Lung (tissue), 12 donors: ENCODE data around the gene ATAD3B. TPM values are rescaled to one million over a fixed set of nuclear protein-coding genes. Genes with fewer than 3 reads are reported as not detected.
A peak's percentile ranks its signal among the peaks of the same experiment; 100 is the strongest.

Source experiments
- ATAC-seq: fragments of 200-7000 bp; cut with Tn5 transposase; one replicate; pipeline ENCODE4 v1.9.1; 2020; ENCODE audit warnings: moderate number of reproducible peaks; ENCODE audit not compliant: insufficient read depth, low FRiP score
- DNase-seq, 3 donors: peaks; one replicate each; pipeline ENCODE4 v3.0.0-alpha.2; 2013 to 2017
- H3K27ac ChIP-seq, 2 donors: one replicate each; pipeline ENCODE4 v1.5.1; 2013; ENCODE audit warnings: mild to moderate bottlenecking in 2 of 2, moderate library complexity in 2 of 2, control low read depth in 1 of 2, inconsistent platforms in 1 of 2, low read depth in 1 of 2, low read length in 1 of 2
- H3K27me3 ChIP-seq, 3 donors: one replicate each; pipeline ENCODE4 v1.5.1; 2013; ENCODE audit warnings: low read length in 2 of 3; ENCODE audit not compliant: control insufficient read depth in 3 of 3, insufficient read depth in 3 of 3
- H3K36me3 ChIP-seq, 4 donors: one replicate each; pipeline ENCODE4 v1.5.1; 2013; ENCODE audit warnings: low read length in 4 of 4, mild to moderate bottlenecking in 1 of 4, moderate library complexity in 1 of 4; ENCODE audit not compliant: control insufficient read depth in 4 of 4, insufficient read depth in 4 of 4
- H3K4me1 ChIP-seq, 5 donors: one replicate each; pipeline ENCODE4 v1.5.1; 2013; ENCODE audit warnings: low read length in 5 of 5, mild to moderate bottlenecking in 2 of 5, moderate library complexity in 1 of 5; ENCODE audit not compliant: control insufficient read depth in 5 of 5, insufficient read depth in 5 of 5
- H3K4me3 ChIP-seq: one replicate; pipeline ENCODE4 v1.5.1; 2013; ENCODE audit warnings: mild to moderate bottlenecking, control low read depth, moderate library complexity
- H3K9ac ChIP-seq, 2 donors: one replicate each; pipeline ENCODE4 v1.5.1; 2013; ENCODE audit warnings: low read length in 2 of 2, control low read depth in 1 of 2; ENCODE audit not compliant: insufficient read depth in 1 of 2
- H3K9me3 ChIP-seq, 4 donors: one replicate each; pipeline ENCODE4 v1.5.1; 2013; ENCODE audit warnings: low read length in 3 of 4, mild to moderate bottlenecking in 1 of 4, moderate library complexity in 1 of 4; ENCODE audit not compliant: control insufficient read depth in 4 of 4, insufficient read depth in 3 of 4
- WGBS, 2 donors: extraction: QIAGEN DNeasy Blood & Tissue Kit; methylation state at CpG; one replicate each; pipeline ENCODE4 v1.1.7; 2013; 5-methylcytosine and 5-hydroxymethylcytosine counted together
- polyA plus RNA-seq, 2 donors: library from polyadenylated mRNA; stranded (reverse); fragments of 200-250 nt; gene quantifications; one replicate each; pipeline ENCODE4 v1.2.1, GENCODE V29; 2013
- total RNA-seq, 2 donors: library from RNA; depleted of rRNA in 1 of 2; stranded (reverse); fragments of >200 nt in 1 of 2; gene quantifications; one replicate each; pipeline ENCODE4 v1.2.1, GENCODE V29; 2014 to 2021
- TF ChIP-seq, protein P1 (sequence below): IDR thresholded peaks from 2 replicates; pipeline ENCODE4 v1.5.1; 2012; ENCODE audit warnings: mild to moderate bottlenecking; ENCODE audit errors: control extremely low read depth, extremely low read depth
- donor health status: control.
- donor health status: control.
- donor health status: Bipolar disorder and iron deficiency.
- donor health status: healthy.
- donor health status: DM: yes; HTN: yes; CAD: no.

The ATAD3B gene
- total and polyA plus RNA-seq, 4 donors = 21.6 to 39.0 (median 28.0) TPM

- TF ChIP-seq, protein P1, sequence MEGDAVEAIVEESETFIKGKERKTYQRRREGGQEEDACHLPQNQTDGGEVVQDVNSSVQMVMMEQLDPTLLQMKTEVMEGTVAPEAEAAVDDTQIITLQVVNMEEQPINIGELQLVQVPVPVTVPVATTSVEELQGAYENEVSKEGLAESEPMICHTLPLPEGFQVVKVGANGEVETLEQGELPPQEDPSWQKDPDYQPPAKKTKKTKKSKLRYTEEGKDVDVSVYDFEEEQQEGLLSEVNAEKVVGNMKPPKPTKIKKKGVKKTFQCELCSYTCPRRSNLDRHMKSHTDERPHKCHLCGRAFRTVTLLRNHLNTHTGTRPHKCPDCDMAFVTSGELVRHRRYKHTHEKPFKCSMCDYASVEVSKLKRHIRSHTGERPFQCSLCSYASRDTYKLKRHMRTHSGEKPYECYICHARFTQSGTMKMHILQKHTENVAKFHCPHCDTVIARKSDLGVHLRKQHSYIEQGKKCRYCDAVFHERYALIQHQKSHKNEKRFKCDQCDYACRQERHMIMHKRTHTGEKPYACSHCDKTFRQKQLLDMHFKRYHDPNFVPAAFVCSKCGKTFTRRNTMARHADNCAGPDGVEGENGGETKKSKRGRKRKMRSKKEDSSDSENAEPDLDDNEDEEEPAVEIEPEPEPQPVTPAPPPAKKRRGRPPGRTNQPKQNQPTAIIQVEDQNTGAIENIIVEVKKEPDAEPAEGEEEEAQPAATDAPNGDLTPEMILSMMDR = no peak
- no peak overlapping the region for H3K9ac ChIP-seq
- no peak for ATAC-seq
- H3K36me3 ChIP-seq = peaks cover 0 to 22% (median 3%) of the 10 kb centered on the region in 4 donors
- no peak overlapping the region for H3K27ac ChIP-seq
- WGBS, 2 donors = 88 to 90% methylated on average over 37 of the region's 37 CpGs
- H3K4me1 ChIP-seq = peaks cover 0 to 10% (median 3%) of the 10 kb centered on the region in 5 donors
- H3K4me3 ChIP-seq = no peak overlapping the region
- H3K27me3 ChIP-seq = no peaks in the 10 kb centered on the region
- DNase-seq = no peak
- peaks cover 0 to 3% (median 0%) of the 10 kb centered on the region in 4 donors for H3K9me3 ChIP-seq
Measured at GRCh38 chr1:1541956-1542765, 70.6 kb downstream of the ATAD3B start.

- Histone ChIP-seq H3K4me1 (peaks cover 0 to 10% (median 3%) of the 10 kb centered on the region in 5 donors), H3K27me3 (no peaks in the 10 kb centered on the region), H3K4me3 (no peak overlapping the region), H3K36me3 (peaks cover 0 to 22% (median 3%) of the 10 kb centered on the region in 4 donors), H3K9ac (no peak overlapping the region), H3K9me3 (peaks cover 0 to 3% (median 0%) of the 10 kb centered on the region in 4 donors), H3K27ac (peak overlapping the region in 1 of 2 donors; percentile 17)
- WGBS, 2 donors = 89 to 92% methylated on average over 41 to 45 of the region's 45 CpGs
- TF ChIP-seq, protein P1 = no peak
- DNase-seq (no peak), ATAC-seq (no peak)
Measured at GRCh38 chr1:1542766-1543705, 71.5 kb downstream of the ATAD3B start.

- Histone ChIP-seq H3K4me1 (peaks cover 0 to 10% (median 3%) of the 10 kb centered on the region in 5 donors), H3K4me3 (no peak overlapping the region), H3K9ac (no peak overlapping the region), H3K36me3 (peaks cover 0 to 24% (median 3%) of the 10 kb centered on the region in 4 donors), H3K27ac (peak overlapping the region in 1 of 2 donors; percentile 17), H3K27me3 (no peaks in the 10 kb centered on the region), H3K9me3 (peaks cover 0 to 3% (median 0%) of the 10 kb centered on the region in 4 donors)
- WGBS, 2 donors = 76 to 81% methylated on average over 19 of the region's 19 CpGs
- no peak for ATAC-seq
- TF ChIP-seq, protein P1 = no peak
- no peak for DNase-seq
Measured at GRCh38 chr1:1543706-1544099, 72.1 kb downstream of the ATAD3B start.
